Neural progenitor cell (in vitro differentiated cells): ENCODE results near the gene RET. TPM values are rescaled to one million over a fixed set of nuclear protein-coding genes. Genes with fewer than 3 reads are reported as not detected.

ENCODE experiments used
- DNase-seq: peaks from one replicate; pipeline ENCODE4 v3.0.0-alpha.2; 2016; ENCODE audit warnings: low spot score
- H2AFZ ChIP-seq: fragments of 200-600 bp; sonication (generic); replicated peaks from 2 replicates; pipeline ENCODE4 v1.6.1; 2016; ENCODE audit warnings: antibody characterized with exemption
- H3F3A ChIP-seq: fragments of 200-600 bp; sonication (generic); 2 replicates; pipeline ENCODE4 v1.6.1; 2016; ENCODE audit warnings: antibody characterized with exemption, low read depth
- H3K27ac ChIP-seq: fragments of 200-600 bp; sonication (generic); 2 replicates; pipeline ENCODE4 v1.5.1; 2016; ENCODE audit warnings: mild to moderate bottlenecking
- H3K27me3 ChIP-seq: fragments of 200-600 bp; sonication (generic); 2 replicates; pipeline ENCODE4 v1.6.1; 2016; ENCODE audit warnings: mild to moderate bottlenecking, moderate library complexity
- H3K36me3 ChIP-seq: fragments of 200-600 bp; sonication (generic); 2 replicates; pipeline ENCODE4 v1.5.1; 2016
- H3K4me1 ChIP-seq: fragments of 200-600 bp; sonication (generic); 2 replicates; pipeline ENCODE4 v1.6.1; 2016; ENCODE audit warnings: mixed run types
- H3K4me2 ChIP-seq: fragments of 200-600 bp; sonication (generic); 2 replicates; pipeline ENCODE4 v1.6.1; 2016
- H3K4me3 ChIP-seq: fragments of 200-600 bp; sonication (generic); 2 replicates; pipeline ENCODE4 v1.5.1; 2016
- H3K79me2 ChIP-seq: fragments of 200-600 bp; sonication (generic); 2 replicates; pipeline ENCODE4 v1.6.1; 2016; ENCODE audit warnings: low read depth
- H3K9ac ChIP-seq: fragments of 200-600 bp; sonication (generic); 2 replicates; pipeline ENCODE4 v1.6.1; 2016
- H3K9me3 ChIP-seq: fragments of 200-600 bp; sonication (generic); 2 replicates; pipeline ENCODE4 v1.5.1; 2016; ENCODE audit warnings: low read depth
- H4K20me1 ChIP-seq: fragments of 200-600 bp; sonication (generic); 2 replicates; pipeline ENCODE4 v1.6.1; 2016; ENCODE audit warnings: low read depth
- H3K27ac Mint-ChIP-seq: 3 replicates; pipeline ENCODE4 v1.8.0; 2021; ENCODE audit warnings: mixed read lengths
- H3K27me3 Mint-ChIP-seq: 2 replicates; pipeline ENCODE4 v1.8.0; 2022; ENCODE audit warnings: low read depth, mild to moderate bottlenecking, inconsistent platforms, moderate library complexity, mixed read lengths; ENCODE audit not compliant: insufficient read depth
- H3K36me3 Mint-ChIP-seq: 3 replicates; pipeline ENCODE4 v1.8.0; 2021; ENCODE audit warnings: mixed read lengths
- H3K4me1 Mint-ChIP-seq: 3 replicates; pipeline ENCODE4 v1.8.0; 2021; ENCODE audit warnings: mixed read lengths
- H3K4me3 Mint-ChIP-seq: 3 replicates; pipeline ENCODE4 v1.8.0; 2021; ENCODE audit warnings: mild to moderate bottlenecking, moderate library complexity, mixed read lengths
- H3K9me3 Mint-ChIP-seq: 3 replicates; pipeline ENCODE4 v1.8.0; 2020; ENCODE audit warnings: mixed read lengths
- CTCF ChIP-seq: fragments of 200-600 bp; sonication (generic); IDR thresholded peaks from 2 replicates; pipeline ENCODE4 v1.5.1; 2017; ENCODE audit warnings: antibody characterized with exemption, mild to moderate bottlenecking
- EZH2 ChIP-seq: fragments of 200-600 bp; sonication (generic); IDR thresholded peaks from 2 replicates; pipeline ENCODE4 v1.6.1; 2017; ENCODE audit warnings: antibody characterized with exemption, mild to moderate bottlenecking, moderate library complexity
- EZH2phosphoT487 ChIP-seq: fragments of 200-600 bp; sonication (generic); IDR thresholded peaks from 2 replicates; pipeline ENCODE4 v1.6.1; 2017; ENCODE audit warnings: antibody characterized with exemption
- total RNA-seq: library from RNA; depleted of rRNA; stranded (reverse); fragments of >200 nt; gene quantifications from 2 replicates; pipeline ENCODE4 v1.2.3, GENCODE V29; 2015; ENCODE audit warnings: low replicate concordance

The RET gene
- total RNA-seq, 1 donor from 2014 or later, result 1.4 TPM

- Histone ChIP-seq H3K4me3 (no peak overlapping the region), H3K36me3 (no peaks in the 10 kb centered on the region), H3K27ac (no peak overlapping the region), H3F3A (peaks cover 3% of the 10 kb centered on the region), H3K27me3 (no peaks in the 10 kb centered on the region), H3K9me3 (no peaks in the 10 kb centered on the region), H3K79me2 (no peaks in the 10 kb centered on the region), H3K9ac (no peak overlapping the region), H2AFZ (no peak overlapping the region), H4K20me1 (peaks cover 5% of the 10 kb centered on the region), H3K4me1 (no peaks in the 10 kb centered on the region), H3K4me2 (no peak overlapping the region)
- DNase-seq, result no peak
- Mint-ChIP-seq H3K27ac (no peak overlapping the region), H3K27me3 (peaks cover 2% of the 10 kb centered on the region), H3K36me3 (no peaks in the 10 kb centered on the region), H3K4me1 (peaks cover 16% of the 10 kb centered on the region), H3K4me3 (no peak overlapping the region), H3K9me3 (no peaks in the 10 kb centered on the region)
- TF ChIP-seq CTCF (no peak), EZH2phosphoT487 (no peak), EZH2 (no peak)
Measured at GRCh38 chr10:43132867-43133787, 56.3 kb downstream of the RET start.

GRCh38 chr10:43134126-43134905 lies 57.4 kb downstream of the RET start:
- Histone ChIP-seq H4K20me1 (peaks cover 11% of the 10 kb centered on the region), H3K27ac (no peak overlapping the region), H3K9me3 (no peaks in the 10 kb centered on the region), H3K36me3 (no peaks in the 10 kb centered on the region), H3K27me3 (no peaks in the 10 kb centered on the region), H3K9ac (no peak overlapping the region), H2AFZ (no peak overlapping the region), H3K4me1 (peaks cover 4% of the 10 kb centered on the region), H3K79me2 (peaks cover 7% of the 10 kb centered on the region), H3F3A (peaks cover 10% of the 10 kb centered on the region), H3K4me3 (no peak overlapping the region), H3K4me2 (no peak overlapping the region)
- Mint-ChIP-seq H3K27me3 (peaks cover 2% of the 10 kb centered on the region), H3K4me3 (no peak overlapping the region), H3K36me3 (no peaks in the 10 kb centered on the region), H3K27ac (no peak overlapping the region), H3K9me3 (no peaks in the 10 kb centered on the region), H3K4me1 (peaks cover 22% of the 10 kb centered on the region)
- no peak for DNase-seq
- TF ChIP-seq CTCF (no peak), EZH2phosphoT487 (no peak), EZH2 (no peak)

GRCh38 chr10:43135064-43135463 lies 58.2 kb downstream of the RET start:
- H3F3A ChIP-seq, result peaks cover 10% of the 10 kb centered on the region
- no peak overlapping the region for H3K9ac ChIP-seq
- H3K36me3 ChIP-seq, result no peaks in the 10 kb centered on the region
- H3K27ac ChIP-seq, result no peak overlapping the region
- Mint-ChIP-seq H3K4me1 (peaks cover 24% of the 10 kb centered on the region), H3K27ac (no peak overlapping the region), H3K4me3 (no peak overlapping the region), H3K9me3 (no peaks in the 10 kb centered on the region), H3K36me3 (no peaks in the 10 kb centered on the region), H3K27me3 (peaks cover 2% of the 10 kb centered on the region)
- H3K27me3 ChIP-seq, result no peaks in the 10 kb centered on the region
- H3K9me3 ChIP-seq, result no peaks in the 10 kb centered on the region
- no peak overlapping the region for H3K4me2 ChIP-seq
- H3K4me1 ChIP-seq, result peaks cover 8% of the 10 kb centered on the region
- no peak overlapping the region for H2AFZ ChIP-seq
- peaks cover 11% of the 10 kb centered on the region for H4K20me1 ChIP-seq
- peaks cover 14% of the 10 kb centered on the region for H3K79me2 ChIP-seq
- TF ChIP-seq EZH2phosphoT487 (no peak), EZH2 (no peak), CTCF (no peak)
- no peak for DNase-seq
- H3K4me3 ChIP-seq, result no peak overlapping the region
